ENCODE data around the gene HPCA.

HPCA gene

GRCh38 chr1:32886004-32886827, at the start of gene HPCA:
HPCA (plus strand) TSS chr1:32886491; CDS start chr1:32888899, 2,408 bp downstream.
- DNase-seq = no peak

- no peak for DNase-seq
Measured at GRCh38 chr1:32848354-32849063, 37.8 kb upstream of the HPCA start.

- DNase-seq = no peak
Measured at GRCh38 chr1:32855861-32856617, 30.3 kb upstream of the HPCA start.

- DNase-seq = no peak
Measured at GRCh38 chr1:32858136-32858535, 28.2 kb upstream of the HPCA start.

GRCh38 chr1:32858791-32859190, 27.5 kb upstream of the HPCA start:
- DNase-seq = no peak

GRCh38 chr1:32859915-32860314, 26.4 kb upstream of the HPCA start:
- DNase-seq = no peak

- no peak for DNase-seq
Measured at GRCh38 chr1:32860566-32860965, 25.7 kb upstream of the HPCA start.

- DNase-seq = no peak
Measured at GRCh38 chr1:32861904-32862695, 24.2 kb upstream of the HPCA start.

- no peak for DNase-seq
Measured at GRCh38 chr1:32863218-32863880, 22.9 kb upstream of the HPCA start.

GRCh38 chr1:32863881-32864245, 22.4 kb upstream of the HPCA start:
- no peak for DNase-seq

GRCh38 chr1:32864375-32865019, 21.8 kb upstream of the HPCA start:
- no peak for DNase-seq

- DNase-seq = no peak
Measured at GRCh38 chr1:32865639-32866405, 20.5 kb upstream of the HPCA start.

- no peak for DNase-seq
Measured at GRCh38 chr1:32867151-32867550, 19.1 kb upstream of the HPCA start.

- DNase-seq = no peak
Measured at GRCh38 chr1:32867671-32868070, 18.6 kb upstream of the HPCA start.

- no peak for DNase-seq
Measured at GRCh38 chr1:32868085-32868484, 18.2 kb upstream of the HPCA start.

GRCh38 chr1:32868806-32869455, 17.4 kb upstream of the HPCA start:
- DNase-seq = no peak

- no peak for DNase-seq
Measured at GRCh38 chr1:32869923-32870614, 16.2 kb upstream of the HPCA start.

- no peak for DNase-seq
Measured at GRCh38 chr1:32870615-32871363, 15.5 kb upstream of the HPCA start, which contains the start of gene FNDC5. FNDC5 (minus strand) TSS chr1:32870912.
